Loucy (cell line): Measurements from ENCODE around the gene FCRLB.

ENCODE experiments used
- H2AFZ ChIP-seq: fragments of 200-600 bp; sonication (generic); 2 replicates; pipeline ENCODE4 v1.6.0; 2016; ENCODE audit warnings: antibody characterized with exemption, mild to moderate bottlenecking, low read length, moderate library complexity
- H3F3A ChIP-seq: fragments of 200-600 bp; 2 replicates; pipeline ENCODE4 v1.6.0; 2016; ENCODE audit warnings: antibody characterized with exemption, low read depth, mild to moderate bottlenecking
- H3K27me3 ChIP-seq: fragments of 200-600 bp; sonication (generic); 2 replicates; pipeline ENCODE4 v1.6.1; 2014; ENCODE audit warnings: low read length, mild to moderate bottlenecking; ENCODE audit not compliant: insufficient read depth, poor library complexity, severe bottlenecking
- H3K36me3 ChIP-seq: fragments of 200-600 bp; sonication (generic); 2 replicates; pipeline ENCODE4 v1.6.1; 2016; ENCODE audit warnings: low read length; ENCODE audit not compliant: insufficient read depth
- H3K4me1 ChIP-seq: fragments of 200-600 bp; sonication (generic); 2 replicates; pipeline ENCODE4 v1.5.1; 2014; ENCODE audit warnings: low read length, mild to moderate bottlenecking; ENCODE audit not compliant: insufficient read depth, poor library complexity, severe bottlenecking
- H3K4me2 ChIP-seq: fragments of 200-600 bp; sonication (generic); 2 replicates; pipeline ENCODE4 v1.6.0; 2014; ENCODE audit warnings: antibody characterized with exemption, low read length, low read depth, mild to moderate bottlenecking; ENCODE audit not compliant: poor library complexity, severe bottlenecking
- H3K4me3 ChIP-seq: fragments of 200-600 bp; sonication (generic); 2 replicates; pipeline ENCODE4 v1.5.1; 2014; ENCODE audit warnings: low read length, mild to moderate bottlenecking, mixed read lengths; ENCODE audit not compliant: poor library complexity, severe bottlenecking
- H3K79me2 ChIP-seq: fragments of 200-600 bp; sonication (generic); 2 replicates; pipeline ENCODE4 v1.6.1; 2014; ENCODE audit warnings: low read length; ENCODE audit not compliant: insufficient read depth
- H3K9ac ChIP-seq: fragments of 200-600 bp; sonication (generic); 2 replicates; pipeline ENCODE4 v1.6.0; 2014; ENCODE audit warnings: mild to moderate bottlenecking, low read depth, low read length, moderate library complexity; ENCODE audit not compliant: poor library complexity, severe bottlenecking
- H3K9me2 ChIP-seq: fragments of 200-600 bp; sonication (generic); replicated peaks from 2 replicates; pipeline ENCODE4 v1.6.1; 2016; ENCODE audit warnings: low read depth, low read length, mixed read lengths
- H3K9me3 ChIP-seq: fragments of 200-600 bp; sonication (generic); 2 replicates; pipeline ENCODE4 v1.6.1; 2014; ENCODE audit warnings: mild to moderate bottlenecking, antibody characterized with exemption, low read length, low read depth; ENCODE audit not compliant: insufficient read depth
- H4K20me1 ChIP-seq: fragments of 200-600 bp; sonication (generic); 2 replicates; pipeline ENCODE4 v1.6.0; 2014; ENCODE audit warnings: antibody characterized with exemption, low read length, mild to moderate bottlenecking; ENCODE audit not compliant: insufficient read depth, poor library complexity, severe bottlenecking
- EZH2phosphoT487 ChIP-seq: fragments of 200-600 bp; IDR thresholded peaks from 2 replicates; pipeline ENCODE4 v1.6.1; 2018; ENCODE audit warnings: antibody characterized with exemption, mild to moderate bottlenecking, moderate library complexity, borderline replicate concordance
- TF ChIP-seq, protein P1 (sequence below): fragments of 200-600 bp; sonication (generic); conservative IDR thresholded peaks from 2 replicates; pipeline ENCODE4 v1.5.1; 2014; ENCODE audit warnings: mild to moderate bottlenecking, antibody characterized with exemption, low read length

Gene FCRLB

DNA sequence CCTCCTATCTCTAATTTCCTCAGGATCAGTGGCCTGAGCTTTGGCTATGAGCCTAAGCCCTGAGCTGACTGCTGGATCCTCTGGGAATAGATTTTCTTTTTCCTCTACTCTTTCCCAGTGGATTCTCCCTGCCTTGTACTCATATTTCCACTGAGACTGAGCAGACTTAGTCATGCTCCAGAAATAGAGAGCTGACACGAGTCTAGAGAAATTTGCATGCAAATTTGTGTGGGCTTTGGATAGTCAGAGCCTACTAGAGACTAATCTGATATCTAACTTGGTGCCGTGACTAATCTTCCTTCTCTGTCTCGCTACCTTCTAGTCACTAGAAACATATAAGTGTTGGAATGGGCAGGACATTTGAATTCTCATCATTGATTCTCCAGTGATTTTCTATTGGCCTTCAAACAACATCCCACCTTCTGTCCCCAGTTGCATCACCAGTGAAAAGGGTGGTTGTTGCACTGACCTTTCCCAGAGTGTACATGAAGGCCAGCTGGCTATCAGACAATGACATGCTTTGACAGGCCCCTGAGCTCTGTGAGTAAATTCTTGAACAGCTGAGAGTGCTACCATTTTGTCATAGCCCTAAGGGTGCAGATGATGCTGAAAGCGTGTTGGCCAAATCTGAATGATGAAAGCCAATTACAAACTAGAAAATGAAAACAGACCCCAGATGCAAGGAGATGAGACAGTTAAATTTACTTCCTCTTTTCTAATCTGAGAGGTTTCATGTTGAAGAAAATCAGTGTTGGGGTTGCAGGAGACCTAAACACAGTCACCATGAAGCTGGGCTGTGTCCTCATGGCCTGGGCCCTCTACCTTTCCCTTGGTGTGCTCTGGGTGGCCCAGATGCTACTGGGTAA is 14.6 kb upstream of the FCRLB start, which contains the start of gene FCRLA:
TSS of gene FCRLA (plus strand) at position 748 of the 866 bp plus-strand sequence. CDS start at position 784, 36 bp downstream.
- Histone ChIP-seq H3K9me3 (no peaks in the 10 kb centered on the region), H3K9me2 (no peaks in the 10 kb centered on the region), H3K4me2 (no peak within 1 kb of the TSS), H3K79me2 (no peaks in the 10 kb centered on the region), H3K4me3 (no peak within 1 kb of the TSS), H3K36me3 (no peaks in the 10 kb centered on the region), H3K9ac (no peak within 1 kb of the TSS), H4K20me1 (no peaks in the 10 kb centered on the region), H2AFZ (no peak within 1 kb of the TSS), H3F3A (no peaks in the 10 kb centered on the region), H3K27me3 (no peaks in the 10 kb centered on the region), H3K4me1 (no peaks in the 10 kb centered on the region)
- TF ChIP-seq EZH2phosphoT487, result no peak
- TF ChIP-seq, protein P1, sequence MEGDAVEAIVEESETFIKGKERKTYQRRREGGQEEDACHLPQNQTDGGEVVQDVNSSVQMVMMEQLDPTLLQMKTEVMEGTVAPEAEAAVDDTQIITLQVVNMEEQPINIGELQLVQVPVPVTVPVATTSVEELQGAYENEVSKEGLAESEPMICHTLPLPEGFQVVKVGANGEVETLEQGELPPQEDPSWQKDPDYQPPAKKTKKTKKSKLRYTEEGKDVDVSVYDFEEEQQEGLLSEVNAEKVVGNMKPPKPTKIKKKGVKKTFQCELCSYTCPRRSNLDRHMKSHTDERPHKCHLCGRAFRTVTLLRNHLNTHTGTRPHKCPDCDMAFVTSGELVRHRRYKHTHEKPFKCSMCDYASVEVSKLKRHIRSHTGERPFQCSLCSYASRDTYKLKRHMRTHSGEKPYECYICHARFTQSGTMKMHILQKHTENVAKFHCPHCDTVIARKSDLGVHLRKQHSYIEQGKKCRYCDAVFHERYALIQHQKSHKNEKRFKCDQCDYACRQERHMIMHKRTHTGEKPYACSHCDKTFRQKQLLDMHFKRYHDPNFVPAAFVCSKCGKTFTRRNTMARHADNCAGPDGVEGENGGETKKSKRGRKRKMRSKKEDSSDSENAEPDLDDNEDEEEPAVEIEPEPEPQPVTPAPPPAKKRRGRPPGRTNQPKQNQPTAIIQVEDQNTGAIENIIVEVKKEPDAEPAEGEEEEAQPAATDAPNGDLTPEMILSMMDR, result no peak

DNA sequence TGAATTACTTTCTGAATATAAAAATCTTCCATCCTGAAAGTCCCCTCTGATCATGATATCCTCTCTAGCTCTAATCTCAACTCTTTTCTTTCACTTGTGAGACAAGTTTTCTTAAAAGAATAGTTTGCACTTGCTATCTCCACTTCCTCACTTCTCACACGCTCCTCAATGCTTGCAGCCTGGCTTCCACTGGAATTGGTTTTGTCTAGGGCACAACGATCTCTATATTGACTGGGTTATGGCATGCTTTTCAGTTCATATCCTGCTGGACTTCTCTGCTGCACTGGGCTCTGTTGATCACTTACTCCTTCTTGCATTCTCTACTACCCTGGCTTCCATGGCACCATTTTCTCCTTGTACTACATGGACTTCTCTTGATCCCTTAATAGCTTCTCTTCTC is 13.8 kb upstream of the FCRLB start:
- no peaks in the 10 kb centered on the region for H3K9me2 ChIP-seq
- TF ChIP-seq, protein P1, result no peak
- H3K4me2 ChIP-seq, result no peak overlapping the region
- no peaks in the 10 kb centered on the region for H3K9me3 ChIP-seq
- H3K79me2 ChIP-seq, result no peaks in the 10 kb centered on the region
- no peaks in the 10 kb centered on the region for H3K36me3 ChIP-seq
- H3K4me1 ChIP-seq, result no peaks in the 10 kb centered on the region
- no peaks in the 10 kb centered on the region for H4K20me1 ChIP-seq
- no peak overlapping the region for H3K4me3 ChIP-seq
- H3K9ac ChIP-seq, result no peak overlapping the region
- H2AFZ ChIP-seq, result no peak overlapping the region
- H3K27me3 ChIP-seq, result no peaks in the 10 kb centered on the region
- no peaks in the 10 kb centered on the region for H3F3A ChIP-seq

DNA sequence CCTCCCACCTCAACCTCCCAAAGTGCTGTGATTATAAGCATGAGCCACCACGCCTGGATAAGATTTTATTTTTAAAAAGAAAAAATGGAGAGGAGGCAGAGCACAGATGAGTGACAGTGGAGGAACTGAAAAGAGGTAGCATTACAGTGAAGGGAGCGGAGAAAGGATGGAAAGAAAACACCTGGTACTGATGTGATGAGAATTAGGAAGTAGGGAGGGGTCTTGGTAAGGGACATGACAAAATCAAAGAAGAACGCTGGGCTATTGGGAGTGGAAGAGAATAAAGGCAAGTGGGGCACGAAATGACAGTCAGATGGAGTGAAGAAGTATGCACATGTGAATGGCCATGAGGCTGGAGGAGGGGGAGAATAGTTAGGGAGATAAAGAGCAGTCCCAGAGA is 12.0 kb upstream of the FCRLB start:
- TF ChIP-seq EZH2phosphoT487, result no peak
- no peak overlapping the region for H2AFZ ChIP-seq
- no peak overlapping the region for H3K4me2 ChIP-seq

More for the DNA sequence above, 12.0 kb upstream of the FCRLB start:
- no peak overlapping the region for H3K9ac ChIP-seq
- no peaks in the 10 kb centered on the region for H3K4me1 ChIP-seq
- H3K4me3 ChIP-seq, result no peak overlapping the region
- no peaks in the 10 kb centered on the region for H3K9me2 ChIP-seq
- no peaks in the 10 kb centered on the region for H3K9me3 ChIP-seq
- no peaks in the 10 kb centered on the region for H4K20me1 ChIP-seq
- H3F3A ChIP-seq, result no peaks in the 10 kb centered on the region
- H3K79me2 ChIP-seq, result no peaks in the 10 kb centered on the region
- no peaks in the 10 kb centered on the region for H3K27me3 ChIP-seq
- H3K36me3 ChIP-seq, result no peaks in the 10 kb centered on the region
